ENCODE measurements around the gene ADCK1.

DNA sequence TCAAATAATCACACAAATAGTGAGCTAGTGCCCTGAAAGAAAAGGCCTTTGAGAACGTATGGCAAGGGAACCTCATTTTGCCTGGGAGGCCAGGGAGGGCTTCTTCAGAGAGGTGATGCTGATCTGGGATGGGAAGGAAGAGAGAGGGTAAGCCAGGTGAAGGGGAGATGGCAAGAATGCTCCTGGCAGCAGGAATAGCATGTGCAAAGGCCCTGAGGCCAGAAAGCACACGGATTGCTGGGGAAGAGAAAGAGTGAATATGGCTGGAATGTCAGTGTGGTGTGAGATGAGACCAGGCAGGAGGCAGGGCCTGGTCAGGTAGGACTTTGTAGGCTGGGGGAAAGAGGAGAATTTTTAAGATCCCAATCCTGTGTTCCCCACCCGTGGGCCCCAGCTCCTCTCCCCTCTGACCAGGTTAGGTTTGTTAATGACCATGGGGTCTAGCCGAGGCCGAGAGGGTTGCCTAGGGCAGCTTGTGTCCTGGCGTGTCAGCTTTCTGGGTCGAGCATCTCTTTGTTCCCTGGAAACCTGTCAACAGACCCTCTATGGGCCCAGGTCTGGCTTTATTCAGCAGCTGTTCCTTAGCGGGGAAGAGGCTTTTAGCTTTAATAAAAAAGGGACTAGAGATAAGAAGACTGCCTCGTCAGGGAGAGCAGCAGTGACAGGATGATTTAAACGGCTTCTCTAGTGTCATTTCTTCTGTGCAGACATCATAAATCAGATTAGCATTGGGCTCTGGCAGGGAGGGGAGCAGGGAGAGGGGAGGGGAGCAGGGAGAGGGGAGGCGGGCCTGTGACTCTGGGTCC is 123.4 kb downstream of the ADCK1 start:
- TF ChIP-seq, protein P1, sequence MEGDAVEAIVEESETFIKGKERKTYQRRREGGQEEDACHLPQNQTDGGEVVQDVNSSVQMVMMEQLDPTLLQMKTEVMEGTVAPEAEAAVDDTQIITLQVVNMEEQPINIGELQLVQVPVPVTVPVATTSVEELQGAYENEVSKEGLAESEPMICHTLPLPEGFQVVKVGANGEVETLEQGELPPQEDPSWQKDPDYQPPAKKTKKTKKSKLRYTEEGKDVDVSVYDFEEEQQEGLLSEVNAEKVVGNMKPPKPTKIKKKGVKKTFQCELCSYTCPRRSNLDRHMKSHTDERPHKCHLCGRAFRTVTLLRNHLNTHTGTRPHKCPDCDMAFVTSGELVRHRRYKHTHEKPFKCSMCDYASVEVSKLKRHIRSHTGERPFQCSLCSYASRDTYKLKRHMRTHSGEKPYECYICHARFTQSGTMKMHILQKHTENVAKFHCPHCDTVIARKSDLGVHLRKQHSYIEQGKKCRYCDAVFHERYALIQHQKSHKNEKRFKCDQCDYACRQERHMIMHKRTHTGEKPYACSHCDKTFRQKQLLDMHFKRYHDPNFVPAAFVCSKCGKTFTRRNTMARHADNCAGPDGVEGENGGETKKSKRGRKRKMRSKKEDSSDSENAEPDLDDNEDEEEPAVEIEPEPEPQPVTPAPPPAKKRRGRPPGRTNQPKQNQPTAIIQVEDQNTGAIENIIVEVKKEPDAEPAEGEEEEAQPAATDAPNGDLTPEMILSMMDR (IDR thresholded peaks at IDR 0.05; ENCODE audit: low read depth, low read length), result no peak
- TF ChIP-seq EZH2phosphoT487 (IDR thresholded peaks at IDR 0.05; ENCODE audit: low read depth), result no peak

Data from OCI-LY3 (cell line).